HepG2 (cell line): Measurements from ENCODE around the gene PRR23E. TPM values are rescaled to one million over a fixed set of nuclear protein-coding genes. Genes with fewer than 3 reads are reported as not detected.
A peak's percentile ranks its signal among the peaks of the same experiment; 100 is the strongest.

Experiments
- ATAC-seq: fragments of 200-7000 bp; cut with Tn5 transposase; 3 replicates; pipeline ENCODE4 v1.9.1; 2020; ENCODE audit warnings: mild to moderate bottlenecking, moderate library complexity
- BruUV-seq: library from RNA; stranded (reverse); fragments of 400-500 nt; replicated peaks from 2 replicates; lab custom pipeline; 2021; lab: Mats Ljungman, UMichigan
- CTCF ChIA-PET: fragments of 300-600 bp; formaldehyde crosslinking; extraction: SDS; loops from one replicate; lab custom pipeline; 2021; ENCODE audit warnings: low total read pairs, inconsistent platforms, low intra/inter-chr PET ratio; lab: Yijun Ruan, JAX
- POLR2A ChIA-PET: fragments of 350-600 bp; sonication (Branson Sonifier 250); formaldehyde crosslinking; loops from one replicate; lab custom pipeline; 2020; ENCODE audit warnings: antibody characterized with exemption, inconsistent platforms; lab: Yijun Ruan, JAX
- DNase-seq: peaks from one replicate; pipeline ENCODE4 v3.0.0-alpha.2; 2015; ENCODE audit warnings: low spot score
- FAIRE-seq: peaks from 3 replicates; lab custom pipeline; 2011; peaks lifted over from hg19 to GRCh38; lab: Jason Lieb, UNC
- H2AFZ ChIP-seq: one replicate; pipeline ENCODE4 v1.6.1; 2011; ENCODE audit warnings: low read length, inconsistent platforms
- H3K27ac ChIP-seq: fragments of 300-600 bp; 3 replicates; pipeline ENCODE4 v1.8.0; 2011; ENCODE audit warnings: mixed run types, mild to moderate bottlenecking, mixed read lengths, low read length, inconsistent platforms; ENCODE audit not compliant: insufficient read depth; ENCODE audit errors: extremely low read length
- H3K27me3 ChIP-seq, 2 experiments: fragments of 200-600 bp in 1 of 2; 2 replicates in 1 of 2; 3 replicates in 1 of 2; pipeline versions ENCODE4 v1.6.0 to v1.8.0; 2011; ENCODE audit warnings: low read length in 2 of 2, mild to moderate bottlenecking in 2 of 2, moderate library complexity in 2 of 2, inconsistent platforms in 1 of 2; ENCODE audit not compliant: insufficient read depth in 2 of 2, control insufficient read depth in 1 of 2
- H3K36me3 ChIP-seq, 2 experiments: fragments of 200-600 bp in 1 of 2; replicated peaks in 1 of 2; 2 replicates in 1 of 2; 3 replicates in 1 of 2; pipeline versions ENCODE4 v1.5.1 to v1.8.0; 2011; ENCODE audit warnings: low read length in 2 of 2, inconsistent platforms in 1 of 2; ENCODE audit not compliant: insufficient read depth in 2 of 2, control insufficient read depth in 1 of 2
- H3K4me1 ChIP-seq: 2 replicates; pipeline ENCODE4 v1.5.1; 2012; ENCODE audit warnings: low read length, inconsistent platforms; ENCODE audit not compliant: insufficient read depth
- H3K4me2 ChIP-seq: 2 replicates; pipeline ENCODE4 v1.6.0; 2011; ENCODE audit warnings: low read depth, low read length, inconsistent platforms
- H3K4me3 ChIP-seq, 3 experiments: fragments of 200-600 bp in 1 of 3; sonication (generic), shearing (Covaris generic) in 1 of 3; replicated peaks in 1 of 3; 2 replicates each; pipeline ENCODE4 v1.5.1; 2011 to 2016; ENCODE audit warnings: low read length in 3 of 3, inconsistent platforms in 2 of 3, low read depth in 2 of 3, mild to moderate bottlenecking in 2 of 3, control low read depth in 1 of 3, mixed read lengths in 1 of 3; ENCODE audit not compliant: insufficient read depth in 1 of 3
- H3K79me2 ChIP-seq: one replicate; pipeline ENCODE4 v1.6.1; 2011; ENCODE audit warnings: low read length, inconsistent platforms; ENCODE audit not compliant: insufficient read depth
- H3K9ac ChIP-seq: 2 replicates; pipeline ENCODE4 v1.6.0; 2011; ENCODE audit warnings: mild to moderate bottlenecking, low read depth, low read length, inconsistent platforms; ENCODE audit not compliant: insufficient read depth
- H3K9me3 ChIP-seq: 2 replicates; pipeline ENCODE4 v1.5.1; 2012; ENCODE audit warnings: mild to moderate bottlenecking, low read length
- H4K20me1 ChIP-seq: 2 replicates; pipeline ENCODE4 v1.6.0; 2011; ENCODE audit warnings: inconsistent platforms, mild to moderate bottlenecking, low read length, moderate library complexity; ENCODE audit not compliant: insufficient read depth
- ATF7 ChIP-seq, 2 experiments: fragments of 450-650 bp in 1 of 2; sonication (generic) in 1 of 2; formaldehyde crosslinking in 1 of 2; IDR thresholded peaks; 2 replicates each; pipeline versions ENCODE4 v1.4.0 to v1.6.1; 2016 to 2020; ENCODE audit warnings: antibody characterized with exemption in 1 of 2, mild to moderate bottlenecking in 1 of 2, missing genetic modification reagents in 1 of 2
- MTF2 ChIP-seq: sonication (generic); formaldehyde crosslinking; IDR thresholded peaks from 2 replicates; pipeline ENCODE4 v1.5.0; 2020; ENCODE audit warnings: missing genetic modification reagents, borderline replicate concordance
- MXD1 ChIP-seq: sonication (generic); formaldehyde crosslinking; IDR thresholded peaks from 2 replicates; pipeline ENCODE4 v1.4.0; 2020; ENCODE audit warnings: mild to moderate bottlenecking, missing genetic modification reagents
- POLR2AphosphoS5 ChIP-seq: IDR thresholded peaks from 2 replicates; pipeline ENCODE4 v1.6.1; 2012; ENCODE audit warnings: low read depth, low read length
- SP4 ChIP-seq: sonication (generic); formaldehyde crosslinking; IDR thresholded peaks from 2 replicates; pipeline ENCODE4 v1.8.1; 2023; ENCODE audit warnings: mild to moderate bottlenecking, missing genetic modification reagents
- TOE1 ChIP-seq: sonication (generic); formaldehyde crosslinking; IDR thresholded peaks from 2 replicates; pipeline ENCODE4 v1.4.0; 2020; ENCODE audit warnings: mild to moderate bottlenecking, missing genetic modification reagents
- ZNF136 ChIP-seq: sonication (generic); formaldehyde crosslinking; IDR thresholded peaks from 2 replicates; pipeline ENCODE4 v1.8.1; 2022; ENCODE audit warnings: low read depth, mild to moderate bottlenecking, moderate library complexity, missing genetic modification reagents
- WGBS: methylation state at CpG from one replicate; pipeline ENCODE4 v1.1.6; 2017; ENCODE audit warnings: low lambda C conversion rate; 5-methylcytosine and 5-hydroxymethylcytosine counted together
- in situ Hi-C: cut with HindIII; loops from 2 replicates; pipeline ENCODE4 v1.10.0; 2017; ENCODE audit warnings: low pct_unique_long_range_greater_than_20kb; ENCODE audit not compliant: extremely low pct_ligation_motif_present
- intact Hi-C: fragments of 100-400 bp; cut with micrococcal nuclease; formaldehyde crosslinking; loops from one replicate; pipeline ENCODE4 v1.10.0; 2022; ENCODE audit not compliant: unreplicated experiment
- polyA plus RNA-seq, 8 experiments: library from polyadenylated mRNA; depleted of rRNA in 3 of 8; stranded (reverse) in 7 of 8; unstranded in 1 of 8; fragments of >200 nt; fragmentation: Illumina TruSeq in 4 of 8; extraction: Trizol in 4 of 8; gene quantifications; 2 replicates each; pipeline versions ENCODE4 v1.2.1 to v1.2.3, GENCODE V29; 2011 to 2016; ENCODE audit warnings: low read depth in 4 of 8, missing spikeins in 1 of 8, mixed read lengths in 1 of 8; ENCODE audit not compliant: insufficient read depth in 1 of 8
- total RNA-seq, 5 experiments: library from RNA; depleted of rRNA; stranded (reverse); fragments of >200 nt; fragmentation: Illumina TruSeq; extraction: Trizol; gene quantifications; 2 replicates each; pipeline ENCODE4 v1.2.3, GENCODE V29; 2016; ENCODE audit warnings: low read depth in 1 of 5

Gene PRR23E
- total and polyA plus RNA-seq, 2 of the 13 experiments (the other 11 are each of a cell fraction or from before 2014, with no cell fraction given): not detected

DNA sequence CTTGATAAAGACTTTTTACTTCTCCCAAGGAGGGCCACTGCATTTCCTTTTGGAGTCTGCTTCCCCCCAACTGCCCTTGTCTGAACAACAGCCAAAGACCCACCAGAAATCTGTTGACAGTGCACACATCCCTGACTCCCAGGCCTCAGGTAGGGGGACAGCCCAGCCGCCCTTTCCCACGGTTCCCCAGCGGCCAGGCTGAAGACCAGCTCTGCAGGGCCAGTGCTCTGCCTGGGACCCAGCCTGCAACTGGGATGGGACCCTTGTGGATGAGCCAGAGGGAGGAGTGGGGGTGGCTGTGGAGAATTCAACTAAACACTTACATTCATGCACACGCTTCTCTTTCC, 8.1 kb upstream of the PRR23E start:
- TF ChIP-seq POLR2AphosphoS5: no peak
- no peak for TF ChIP-seq TOE1 (CRISPR knock-in tag)
- no peak for TF ChIP-seq MXD1
- TF ChIP-seq MTF2 (CRISPR knock-in tag): no peak
- no peak for TF ChIP-seq ZNF136 (CRISPR knock-in tag)
- no peak overlapping the region for H3K4me3 ChIP-seq
- no peak for ATAC-seq
- no peak for FAIRE-seq
- DNase-seq: no peak
- H3K9ac ChIP-seq: no peak overlapping the region
- BruUV-seq: no TSS peak
- in situ Hi-C loops (no loop called here), intact Hi-C loops (no loop called here)
- ChIA-PET POLR2A (no interaction called here), CTCF (no interaction called here)
- no peaks in the 10 kb centered on the region for H3K4me1 ChIP-seq
- H3K79me2 ChIP-seq: no peaks in the 10 kb centered on the region
- H3K27ac ChIP-seq: no peak overlapping the region
- no peaks in the 10 kb centered on the region for H3K27me3 ChIP-seq
- no peak overlapping the region for H3K4me2 ChIP-seq
- H2AFZ ChIP-seq: no peak overlapping the region
- no peaks in the 10 kb centered on the region for H3K9me3 ChIP-seq
- H3K36me3 ChIP-seq: no peaks in the 10 kb centered on the region
- no peaks in the 10 kb centered on the region for H4K20me1 ChIP-seq
- WGBS: 27% methylated on average over 4 of the region's 4 CpGs

- H4K20me1 ChIP-seq: no peaks in the 10 kb centered on the region
- TF ChIP-seq SP4 (CRISPR knock-in tag): no peak
- TF ChIP-seq ATF7 (IDR thresholded peaks at IDR 0.05): peak; percentile 79
- no peak for TF ChIP-seq ATF7 (CRISPR knock-in tag; IDR thresholded peaks at IDR 0.05)
- TF ChIP-seq, all 625 proteins: peak for 1
- CTCF ChIA-PET: no interaction called here
Measured at GRCh38 chr3:127185268-127185667, 7.7 kb upstream of the PRR23E start.

More at GRCh38 chr3:127185268-127185667, 7.7 kb upstream of the PRR23E start:
- Histone ChIP-seq H3K36me3 (no peaks in the 10 kb centered on the region), H3K9me3 (no peaks in the 10 kb centered on the region), H3K27ac (no peak overlapping the region), H2AFZ (no peak overlapping the region), H3K4me1 (no peaks in the 10 kb centered on the region), H3K4me2 (no peak overlapping the region), H3K9ac (no peak overlapping the region), H3K27me3 (no peaks in the 10 kb centered on the region), H3K79me2 (no peaks in the 10 kb centered on the region), H3K4me3 (no peak overlapping the region)
- POLR2A ChIA-PET: no interaction called here
- ATAC-seq (no peak), FAIRE-seq (no peak), DNase-seq (no peak)
- WGBS: 63% methylated on average over 3 of the region's 3 CpGs
- intact Hi-C loops (no loop called here), in situ Hi-C loops (no loop called here)
- no TSS peak for BruUV-seq
